GM19463 (cell line): ENCODE measurements around the gene PARVA.

ENCODE experiments used
- ATAC-seq: cut with Tn5 transposase; IDR thresholded peaks from one replicate; pipeline ENCODE4 v1.9.1; 2021; ENCODE audit warnings: mild to moderate bottlenecking, moderate library complexity; ENCODE audit not compliant: unreplicated experiment

Gene PARVA

DNA sequence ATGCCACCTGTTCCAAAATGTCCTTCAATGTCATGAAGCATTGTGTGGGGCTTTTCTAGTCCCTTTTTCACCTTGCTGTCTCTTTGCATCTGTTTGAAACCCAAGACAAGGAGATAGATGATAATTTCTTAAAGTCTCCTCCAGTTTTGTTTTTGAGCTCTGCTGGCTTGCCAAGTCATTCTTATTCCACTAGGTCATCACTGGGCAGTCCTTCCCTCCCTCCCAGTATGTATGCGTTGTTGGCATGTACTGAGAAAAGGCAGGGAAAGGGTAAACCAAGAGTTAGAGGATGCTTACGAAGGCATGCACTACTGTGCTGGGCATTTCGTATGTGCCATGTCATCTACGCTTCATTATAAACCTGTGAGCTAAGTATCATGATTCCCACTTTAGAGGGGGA is 78.6 kb downstream of the PARVA start:
- no peak for ATAC-seq

DNA sequence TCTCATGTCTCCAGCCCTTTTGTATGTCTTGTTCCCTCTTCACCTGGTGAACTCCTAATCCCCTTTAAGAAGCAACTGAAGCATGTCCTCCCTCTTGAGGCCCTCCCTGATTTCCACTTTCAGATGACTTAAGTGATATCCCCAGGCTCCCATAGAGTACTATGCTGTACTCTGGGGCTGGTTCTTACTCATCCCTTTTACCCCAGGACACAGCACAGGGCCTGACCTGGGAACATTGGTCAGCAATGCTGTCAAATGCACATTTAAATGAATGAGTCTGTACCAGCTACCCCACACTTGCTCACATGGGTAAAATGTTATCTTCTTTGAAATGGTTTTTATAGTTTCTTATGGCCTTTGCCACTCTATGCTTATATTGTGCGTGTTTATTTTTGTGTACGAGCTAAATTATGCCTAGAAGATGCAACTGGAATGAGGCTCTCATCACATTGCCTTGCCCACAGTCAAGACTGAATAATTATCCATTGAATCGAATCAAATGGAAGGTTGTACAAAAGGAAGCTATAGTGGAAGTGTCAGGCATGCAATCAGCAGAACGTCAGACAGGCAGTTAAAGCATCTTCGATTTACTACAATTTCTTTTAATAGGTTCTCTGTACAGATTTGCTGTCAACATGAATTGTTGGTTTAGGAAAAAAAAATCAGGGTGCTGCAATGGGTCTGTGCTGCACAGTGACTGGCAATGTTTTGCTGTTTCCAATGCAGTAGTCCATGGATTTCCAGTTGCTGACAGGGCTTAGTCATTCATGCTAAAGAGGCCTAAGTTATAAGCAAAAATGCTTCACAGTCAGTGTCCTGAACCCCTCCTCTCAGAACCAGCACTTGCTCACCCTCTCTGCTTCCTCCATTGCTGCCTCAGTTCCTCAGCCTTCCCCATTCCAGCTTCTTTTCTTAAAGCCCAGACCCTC is 79.5 kb downstream of the PARVA start:
- no peak for ATAC-seq

DNA sequence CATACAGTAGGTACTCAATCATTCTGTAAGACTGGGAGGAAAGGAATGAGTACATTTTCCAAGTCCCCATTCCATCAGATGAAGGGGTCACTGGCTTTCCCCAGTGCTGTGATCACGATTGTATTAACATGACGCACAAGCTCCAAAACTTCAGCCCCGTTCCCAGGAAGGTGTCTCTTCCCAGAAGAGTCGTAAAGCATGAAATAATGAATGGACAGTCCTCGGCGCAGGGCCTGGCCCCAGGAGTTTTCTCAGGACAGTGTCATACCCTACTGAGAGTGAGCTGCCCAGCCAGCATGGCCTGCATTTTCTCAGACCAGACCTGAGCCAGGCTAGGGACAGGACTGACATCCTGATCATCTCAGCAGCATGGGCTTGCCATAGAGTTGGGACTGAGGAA is 80.7 kb downstream of the PARVA start:
- ATAC-seq, result no peak

DNA sequence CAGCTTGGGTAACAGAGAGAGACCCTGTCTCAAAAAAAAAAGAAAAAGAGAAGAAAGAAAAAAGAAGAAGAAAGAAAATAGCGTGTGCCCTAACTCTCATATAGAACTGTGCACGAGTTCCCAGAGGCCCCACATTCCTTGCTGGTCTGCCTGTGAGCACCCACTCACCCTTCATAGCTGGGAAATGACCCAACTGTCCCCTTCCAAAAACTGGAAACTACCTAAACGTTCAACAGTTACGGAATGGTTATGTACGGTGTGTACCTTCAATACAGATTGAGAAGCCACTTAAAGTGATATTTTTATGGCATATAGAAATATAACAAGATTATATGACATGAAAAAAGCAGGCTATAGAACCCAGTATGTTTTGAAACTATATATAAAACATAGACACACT is 82.0 kb downstream of the PARVA start:
- no peak for ATAC-seq

DNA sequence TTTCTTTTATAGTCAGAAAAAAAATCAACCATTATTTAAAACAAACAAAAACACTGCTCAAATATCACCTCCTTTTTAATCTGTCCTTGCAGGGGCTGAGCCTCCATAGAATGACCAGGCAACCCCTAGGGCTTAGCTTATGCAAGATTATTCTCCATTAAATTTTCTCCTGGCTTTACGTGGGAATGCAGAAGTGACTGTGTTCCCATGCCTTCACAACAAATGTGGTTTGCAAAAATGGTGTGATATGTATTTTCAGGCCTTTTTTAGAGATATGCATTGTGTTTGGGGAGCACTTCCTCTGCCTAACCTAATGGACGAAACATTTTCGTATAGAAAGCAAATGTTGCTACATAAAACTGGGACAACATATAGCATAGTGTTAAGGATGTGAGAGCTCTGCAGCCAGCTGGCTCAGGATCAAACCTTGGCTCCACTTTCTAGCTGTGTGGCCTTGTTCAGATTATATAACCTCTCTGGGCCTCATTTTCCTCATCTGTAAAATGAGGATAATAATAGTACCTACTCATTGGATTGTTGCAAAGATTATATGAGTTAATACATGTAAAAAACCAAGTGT is 82.6 kb downstream of the PARVA start:
- no peak for ATAC-seq

DNA sequence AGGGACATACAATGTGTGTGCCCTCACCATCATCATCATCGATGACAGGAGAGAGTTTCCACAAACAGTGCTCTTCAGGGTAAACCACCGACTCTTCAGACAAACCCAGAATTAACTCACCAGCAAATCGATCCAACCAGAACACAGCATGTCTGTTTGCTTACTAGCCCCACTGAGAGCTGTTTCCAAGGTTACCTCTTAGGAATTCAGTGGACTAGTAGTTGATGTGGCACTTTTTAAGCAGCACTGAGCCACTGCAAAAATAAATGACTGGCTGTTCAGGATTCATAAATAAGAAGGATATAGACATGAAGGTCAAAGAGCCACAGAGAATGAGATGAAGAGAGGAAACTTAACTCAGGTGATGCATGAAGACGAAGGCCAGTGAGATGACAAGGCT is 83.1 kb downstream of the PARVA start:
- ATAC-seq, result no peak

DNA sequence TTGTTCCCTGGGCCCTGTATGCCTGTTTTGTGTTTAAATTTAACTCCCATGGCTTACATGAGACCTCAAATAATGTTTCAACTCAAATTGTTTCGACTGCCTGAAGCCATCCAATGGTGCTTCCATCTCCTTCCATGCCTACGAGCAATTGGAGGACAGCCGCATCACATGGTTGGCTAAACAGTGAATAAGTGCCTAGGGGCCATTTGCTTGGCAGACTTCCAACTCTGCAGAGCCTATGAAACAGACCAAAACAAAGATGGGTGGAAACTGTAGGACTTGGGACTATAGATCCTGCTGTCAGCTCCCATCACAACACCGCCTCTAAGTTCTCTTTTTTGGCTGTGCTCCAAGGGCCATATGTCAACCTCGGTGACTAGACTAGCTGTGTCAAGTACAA is 84.1 kb downstream of the PARVA start:
- ATAC-seq, result no peak

DNA sequence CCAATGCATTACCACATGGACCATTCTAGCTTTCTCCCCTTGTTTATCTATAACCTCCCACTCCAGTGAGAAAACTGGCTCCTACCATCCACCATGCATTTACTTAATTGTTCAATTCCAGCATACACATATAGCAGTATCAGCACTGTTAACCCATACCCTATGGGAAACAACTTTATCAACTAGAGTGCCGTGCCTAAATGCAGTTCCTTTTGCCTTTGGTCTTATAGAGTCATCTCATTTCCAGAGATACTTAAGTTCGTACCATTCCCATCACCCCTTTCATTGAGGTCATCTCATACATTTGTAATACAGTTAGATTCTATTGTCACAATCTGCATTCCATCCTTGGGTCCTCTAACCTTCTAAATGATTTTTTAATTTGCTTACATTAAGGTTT is 86.9 kb downstream of the PARVA start:
- no peak for ATAC-seq

DNA sequence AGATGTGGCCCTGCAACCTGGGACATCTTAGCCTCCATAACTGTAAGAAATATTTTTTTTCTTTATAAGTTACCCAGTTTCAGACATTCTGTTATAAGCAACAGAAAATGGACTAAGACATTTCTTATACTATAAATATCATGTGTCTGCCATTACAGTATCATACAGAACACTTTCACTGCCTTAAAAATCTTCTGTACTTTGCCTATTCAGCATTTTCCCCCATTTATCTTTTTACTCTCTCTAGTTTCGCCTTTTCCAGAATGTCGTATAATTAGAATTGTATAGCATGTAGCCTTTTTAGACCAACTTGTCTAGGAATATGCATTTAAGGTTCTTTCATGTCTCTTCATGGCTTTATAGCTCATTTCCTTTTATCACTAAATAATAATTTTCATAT is 88.0 kb downstream of the PARVA start:
- ATAC-seq, result no peak

DNA sequence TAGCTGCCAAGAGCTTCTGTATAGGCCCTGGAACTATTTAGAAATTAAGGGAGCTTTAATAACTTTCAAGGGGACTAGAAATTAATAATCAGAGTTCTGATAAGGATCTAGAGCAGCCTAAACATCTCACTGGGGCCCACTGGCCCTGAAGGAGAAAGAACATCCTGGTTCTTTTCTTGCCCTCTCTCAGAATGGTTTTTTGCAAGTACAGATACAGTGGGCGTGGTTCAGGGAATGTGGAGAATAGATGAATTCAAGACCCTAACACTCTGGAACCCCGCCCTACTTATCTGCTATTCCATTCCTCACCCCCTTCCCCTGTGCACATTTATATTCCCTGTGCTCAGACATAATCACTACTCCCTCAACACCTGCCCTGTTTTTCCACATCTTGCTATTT is 90.2 kb downstream of the PARVA start:
- no peak for ATAC-seq

DNA sequence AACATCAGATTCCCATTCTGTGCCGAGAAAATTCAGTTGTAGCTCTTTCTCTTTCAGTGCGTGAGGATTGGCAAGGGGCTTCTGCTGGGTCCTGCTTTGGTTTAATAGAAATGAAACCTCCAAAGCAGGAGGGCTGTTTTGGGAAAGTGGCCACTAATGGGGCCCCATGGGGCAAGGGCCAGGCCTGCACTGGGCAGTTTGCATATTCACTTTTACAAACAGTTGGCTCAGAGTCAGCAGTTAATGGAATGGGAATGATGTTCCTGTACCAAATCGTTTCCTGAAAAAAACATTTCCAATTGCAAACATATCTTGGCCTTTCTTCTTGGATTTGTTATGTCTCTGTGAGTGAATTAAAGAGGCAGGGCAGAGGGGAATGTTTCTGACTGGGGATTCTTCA is 92.1 kb downstream of the PARVA start:
- no peak for ATAC-seq

DNA sequence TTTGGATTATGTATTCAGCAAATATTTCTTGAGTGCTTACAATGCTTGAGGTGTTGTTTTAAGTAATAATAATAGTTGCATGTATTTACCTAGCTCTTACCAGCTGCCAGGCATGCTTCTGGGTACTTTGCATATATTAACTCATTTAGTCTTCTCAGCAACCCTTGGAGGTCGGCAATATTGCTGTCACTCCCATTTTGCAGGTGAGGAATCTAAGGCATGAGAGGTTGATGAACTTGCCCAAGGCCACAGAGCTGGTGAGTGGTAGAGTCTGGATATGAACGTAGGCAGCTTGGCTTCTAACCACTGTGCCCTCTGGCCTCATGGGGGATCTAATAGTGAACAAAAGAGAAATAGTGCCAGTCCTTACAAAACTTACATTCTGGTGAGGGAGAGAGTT is 92.9 kb downstream of the PARVA start:
- no peak for ATAC-seq

DNA sequence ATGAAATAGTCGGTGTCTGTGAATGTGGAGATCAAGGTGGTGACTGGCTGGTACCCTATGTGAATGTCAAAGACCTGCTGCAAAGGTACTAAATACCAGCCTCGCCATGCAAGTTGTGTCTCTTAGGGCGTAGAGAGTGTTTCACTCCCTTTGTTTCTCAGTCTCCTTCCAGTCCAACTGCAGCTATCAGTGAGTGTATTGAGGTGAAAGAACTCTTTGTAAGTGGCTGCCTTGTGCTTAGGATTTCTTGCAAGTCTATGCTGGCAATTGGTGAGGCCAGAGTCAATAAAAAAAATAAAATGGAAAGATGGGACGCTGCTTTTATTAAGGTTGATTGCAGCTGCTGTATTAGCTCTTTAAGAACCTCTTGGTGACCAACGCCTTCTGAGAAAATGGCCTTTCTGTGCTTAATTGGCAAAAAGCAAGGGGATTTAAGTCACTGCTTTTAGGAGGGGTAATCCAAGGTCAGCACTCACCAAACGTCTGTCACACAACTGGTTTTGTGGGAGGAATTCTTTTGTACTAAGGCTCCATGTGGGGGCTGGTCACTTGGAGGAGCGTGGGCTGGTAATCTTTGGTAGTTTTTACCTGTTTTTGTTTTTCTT is 95.1 kb downstream of the PARVA start:
- ATAC-seq, result no peak

DNA sequence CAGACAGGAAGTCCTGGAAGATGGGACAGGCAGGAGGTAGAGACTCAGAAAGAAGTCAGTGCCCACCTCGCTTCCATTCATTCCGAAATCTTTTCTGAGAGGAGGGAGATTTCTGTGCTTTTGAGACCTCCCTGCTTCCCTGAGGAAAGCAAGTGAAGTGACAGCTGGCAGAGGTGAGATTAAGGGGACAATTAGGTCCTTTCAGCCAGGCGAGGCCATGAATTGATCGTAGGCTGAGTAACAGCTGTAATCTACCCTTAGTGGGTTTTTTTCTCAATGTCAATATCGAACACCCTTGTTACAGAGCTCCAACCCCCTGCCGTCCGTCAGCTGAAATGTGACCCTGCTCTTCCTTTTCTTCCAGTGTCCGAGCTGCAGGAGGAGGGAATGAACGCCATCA is 96.0 kb downstream of the PARVA start:
- no peak for ATAC-seq

DNA sequence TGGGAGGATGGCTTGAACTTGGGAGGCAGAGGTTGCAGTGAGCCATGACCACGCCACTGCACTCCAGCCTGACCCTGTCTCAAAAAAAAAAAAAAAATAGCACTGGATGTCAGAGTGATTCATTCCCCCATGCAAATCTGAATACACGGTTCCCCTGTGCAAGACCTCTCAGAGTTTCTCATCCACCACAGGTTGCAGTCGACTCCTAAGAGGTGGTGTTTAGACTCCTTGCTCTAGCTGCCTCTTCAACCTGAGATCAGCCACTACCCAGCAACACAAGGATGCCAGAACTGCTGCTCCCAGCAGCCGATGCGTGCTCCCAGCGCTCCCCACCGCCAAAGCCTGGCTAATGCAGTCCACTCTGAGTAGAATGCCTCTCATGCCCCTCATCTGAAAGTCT is 97.5 kb downstream of the PARVA start:
- no peak for ATAC-seq

DNA sequence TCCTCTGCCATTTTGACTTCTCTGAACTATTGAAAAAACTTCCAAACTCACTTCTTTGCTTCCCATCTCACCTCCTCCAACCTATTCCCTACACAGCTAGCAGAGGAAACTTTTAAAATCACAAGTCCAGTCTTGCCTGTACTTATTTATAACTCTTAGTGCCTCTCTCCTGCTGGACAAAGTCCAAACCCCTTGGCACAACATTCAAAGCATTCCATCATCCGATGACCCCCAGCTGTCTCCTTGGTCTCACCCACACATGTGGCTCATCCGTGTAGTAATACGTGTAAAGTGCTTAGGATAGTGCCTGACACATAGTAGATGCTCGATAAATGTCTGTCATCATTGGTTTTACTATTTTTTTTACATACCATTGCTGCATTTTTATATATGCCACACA is 101.4 kb downstream of the PARVA start:
- ATAC-seq, result no peak

DNA sequence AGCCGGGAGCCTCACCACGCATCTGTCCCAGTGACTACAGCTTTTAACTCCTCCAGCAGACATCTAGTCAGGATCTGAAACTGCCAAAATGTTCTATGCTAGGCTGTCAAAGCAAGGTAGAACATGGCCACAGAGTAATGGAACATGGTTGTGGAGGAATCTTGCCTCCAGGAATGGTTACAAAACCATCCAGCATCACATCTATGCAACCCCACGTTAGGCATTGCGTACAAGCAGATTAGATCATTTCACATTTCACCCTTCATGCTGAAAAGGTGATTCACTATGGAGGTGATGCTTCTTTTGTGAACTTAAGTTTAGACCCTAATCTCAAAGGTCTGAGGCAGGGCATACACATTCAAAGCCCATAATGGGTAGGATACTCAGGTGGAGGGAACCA is 103.0 kb downstream of the PARVA start:
- ATAC-seq, result no peak

DNA sequence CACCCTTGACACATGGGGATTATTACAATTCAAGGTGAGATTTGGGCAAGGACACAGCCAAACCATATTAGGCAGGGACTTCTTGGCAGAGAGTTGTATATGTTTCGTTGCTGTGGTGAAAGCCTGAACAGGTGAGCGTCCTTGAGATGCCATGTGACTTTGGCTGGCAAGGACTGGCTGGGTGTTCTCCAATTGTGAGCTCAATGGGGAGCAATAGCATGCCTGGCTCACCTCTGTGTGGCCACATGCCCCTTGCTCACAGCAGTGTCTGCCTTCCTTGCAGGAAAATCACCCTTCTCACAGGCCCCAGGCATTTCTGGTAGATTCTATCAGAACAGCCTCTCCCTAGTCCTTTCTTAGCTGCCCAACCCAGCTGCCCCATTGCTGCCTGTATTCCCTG is 105.5 kb downstream of the PARVA start:
- no peak for ATAC-seq

DNA sequence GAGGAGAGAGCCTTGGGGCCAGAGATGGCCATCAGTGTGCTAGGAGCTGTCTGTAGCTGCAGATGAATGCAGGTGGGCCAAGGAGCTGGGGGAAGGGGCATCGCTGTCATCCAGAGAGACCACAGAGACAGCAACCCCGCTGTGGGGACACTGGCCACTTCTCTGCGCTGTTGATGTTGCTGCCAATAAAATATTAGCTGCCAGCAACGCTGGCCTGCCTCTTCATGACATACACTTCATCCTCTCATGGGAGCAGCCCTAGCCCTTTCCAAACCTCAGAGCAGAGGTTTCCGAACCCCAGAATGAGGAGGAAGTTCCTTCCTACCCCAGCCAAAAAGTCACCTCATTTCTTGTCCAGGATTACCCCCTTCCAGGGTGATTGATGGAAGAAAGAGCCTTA is 106.2 kb downstream of the PARVA start:
- ATAC-seq, result no peak

DNA sequence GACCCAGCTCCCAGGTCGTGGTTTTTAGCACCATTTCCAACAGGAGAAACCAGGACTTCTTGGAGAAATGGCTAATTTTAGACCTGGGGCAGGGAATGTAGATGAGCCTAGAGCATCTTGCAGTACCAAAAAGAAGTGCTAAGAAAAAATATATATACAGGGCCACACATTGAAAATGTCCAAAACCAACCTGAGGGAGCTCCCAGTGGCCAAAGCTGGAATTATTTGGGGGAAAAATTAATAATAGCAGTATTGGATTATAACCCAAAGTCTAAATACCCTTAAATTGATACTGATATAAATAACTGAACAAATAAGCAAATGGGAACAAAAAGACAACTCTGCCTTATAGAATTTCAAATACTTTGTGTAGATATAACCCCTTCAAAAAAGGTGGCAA is 108.0 kb downstream of the PARVA start:
- no peak for ATAC-seq

DNA sequence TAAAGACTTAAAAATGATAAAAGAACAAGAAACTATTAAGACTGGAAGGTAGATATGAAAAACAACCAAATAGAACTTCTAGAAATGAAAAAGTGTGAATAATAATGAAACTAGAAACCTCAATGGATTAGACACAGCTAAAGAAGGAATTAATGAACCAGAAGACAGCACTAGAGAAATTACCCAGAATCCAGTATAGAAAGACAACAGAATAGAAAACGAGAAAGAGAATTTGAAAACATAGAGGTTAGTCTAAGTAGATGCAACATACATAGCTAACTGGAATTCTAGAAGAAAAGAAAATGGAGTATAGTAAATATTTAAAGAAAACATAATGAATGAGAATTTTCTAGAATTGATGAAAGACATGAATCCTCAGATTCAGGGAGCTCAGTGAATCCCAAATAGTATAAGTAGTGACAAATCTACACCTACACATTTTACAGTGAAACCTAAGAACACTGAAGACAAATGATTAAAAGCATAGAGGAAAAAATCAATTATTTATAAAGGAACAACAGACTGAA is 111.9 kb downstream of the PARVA start:
- no peak for ATAC-seq

DNA sequence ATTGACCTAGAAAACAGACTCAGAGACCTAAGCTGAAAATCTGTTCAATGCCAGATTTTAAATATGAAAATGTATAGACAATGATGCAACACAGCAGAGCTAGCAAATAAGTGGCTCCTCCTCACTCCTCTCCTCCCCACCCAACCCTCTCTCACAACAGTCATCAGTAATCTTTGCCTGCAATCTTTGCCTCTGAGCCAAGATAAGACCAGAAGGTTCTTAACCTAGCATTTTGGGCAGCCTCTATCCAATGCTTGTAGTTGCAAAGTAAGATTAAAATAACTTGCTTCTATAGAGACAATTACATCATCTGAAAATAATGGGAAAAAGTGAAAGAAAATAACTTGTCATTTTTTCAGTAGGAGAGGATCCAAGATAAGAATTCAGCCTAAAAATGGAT is 117.3 kb downstream of the PARVA start:
- ATAC-seq, result no peak
